ENCODE results near the gene STXBP6.
"Not testable (repeated sequence)": the region's sequence is repeated elsewhere in the genome, so short reads cannot be mapped to it uniquely, and the experiment has no call there.

Gene STXBP6

DNA sequence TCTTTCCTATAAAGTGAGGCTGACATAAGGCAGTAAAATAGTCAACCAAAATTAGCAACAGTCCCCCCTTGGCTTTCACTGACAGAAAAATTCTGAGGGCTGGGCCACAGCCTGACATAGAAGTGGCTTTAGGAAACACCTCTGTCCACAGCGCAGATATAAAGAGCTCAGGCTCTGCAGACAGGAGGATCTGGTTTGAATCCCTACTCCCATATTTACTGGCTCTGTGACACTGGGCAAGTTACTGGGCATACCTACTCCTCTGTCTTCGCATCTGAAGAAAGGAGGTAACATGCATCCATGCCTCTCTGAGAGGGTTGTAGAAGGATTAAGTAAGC lies 95.3 kb downstream of the STXBP6 start:
- DNase-seq (ENCODE audit: low read depth), result no peak

DNA sequence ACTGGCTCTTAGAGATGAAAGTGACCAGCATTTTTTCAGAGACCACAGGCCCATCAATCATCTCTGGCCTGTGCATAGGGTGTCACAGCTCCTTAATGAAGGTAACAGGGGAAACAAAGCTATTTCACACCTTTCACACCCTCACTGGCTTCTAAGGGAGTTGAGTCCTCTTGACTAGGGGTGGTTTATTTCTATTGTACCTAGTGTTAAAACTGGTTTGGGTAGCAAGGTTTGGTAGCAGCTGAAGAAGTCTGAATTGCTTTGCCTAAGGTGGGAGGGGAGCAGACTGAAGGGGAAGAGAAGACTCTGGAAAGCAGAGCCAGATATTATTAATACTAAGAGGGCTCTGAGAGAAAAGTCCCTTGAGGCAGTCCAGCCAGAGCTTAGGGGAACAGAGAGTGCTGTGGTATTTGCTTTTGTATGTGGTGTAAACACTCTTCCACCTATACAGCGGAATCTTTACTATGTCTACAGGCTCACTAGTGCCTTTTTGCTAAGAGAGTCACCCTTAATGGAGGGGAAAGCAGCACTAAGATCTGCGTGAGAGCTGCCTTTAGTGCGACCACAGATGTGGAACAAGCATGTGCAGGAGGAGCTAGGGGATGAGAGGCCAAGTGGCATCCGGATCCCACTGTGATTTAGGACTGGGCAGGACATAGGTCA lies 95.8 kb downstream of the STXBP6 start:
- DNase-seq (ENCODE audit: low read depth), result no peak

DNA sequence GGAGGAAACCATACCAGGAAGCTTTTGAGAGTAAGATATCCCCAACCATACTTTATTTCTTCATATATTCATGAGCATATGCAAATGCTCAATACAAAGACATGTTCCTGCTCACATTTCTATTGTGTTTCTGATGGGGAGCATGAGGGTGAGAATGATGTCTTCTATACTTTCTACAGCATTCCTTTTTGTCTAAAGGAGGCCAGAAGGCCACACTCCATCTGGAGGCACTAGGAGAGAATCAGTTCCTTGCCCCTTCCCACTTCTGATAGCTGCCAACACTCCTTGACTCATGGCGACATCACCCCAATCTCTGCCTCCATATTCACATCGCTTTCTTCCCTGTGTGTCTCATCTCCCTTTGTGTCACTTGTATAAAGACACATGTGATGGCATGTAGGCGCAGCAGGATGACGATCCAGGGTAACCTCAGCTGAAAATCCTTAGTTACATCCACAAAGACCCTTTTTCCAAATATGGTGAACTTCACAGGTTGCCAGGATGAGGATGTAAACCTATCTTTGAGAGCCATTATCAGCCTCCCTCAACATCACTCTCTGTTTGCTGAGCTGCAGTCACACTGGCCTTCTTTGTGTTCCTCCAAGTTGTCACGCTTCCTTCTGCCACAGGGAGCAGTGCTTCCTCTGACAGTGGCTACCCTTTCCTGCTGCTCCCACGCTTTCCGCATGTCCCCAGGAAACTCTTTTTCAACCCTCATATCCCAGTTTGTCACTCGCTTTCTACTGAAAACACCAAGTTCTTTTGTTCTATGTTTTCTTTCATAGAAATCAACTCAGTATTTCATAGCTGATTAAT lies 96.9 kb downstream of the STXBP6 start:
- DNase-seq (ENCODE audit: low read depth), result no peak

DNA sequence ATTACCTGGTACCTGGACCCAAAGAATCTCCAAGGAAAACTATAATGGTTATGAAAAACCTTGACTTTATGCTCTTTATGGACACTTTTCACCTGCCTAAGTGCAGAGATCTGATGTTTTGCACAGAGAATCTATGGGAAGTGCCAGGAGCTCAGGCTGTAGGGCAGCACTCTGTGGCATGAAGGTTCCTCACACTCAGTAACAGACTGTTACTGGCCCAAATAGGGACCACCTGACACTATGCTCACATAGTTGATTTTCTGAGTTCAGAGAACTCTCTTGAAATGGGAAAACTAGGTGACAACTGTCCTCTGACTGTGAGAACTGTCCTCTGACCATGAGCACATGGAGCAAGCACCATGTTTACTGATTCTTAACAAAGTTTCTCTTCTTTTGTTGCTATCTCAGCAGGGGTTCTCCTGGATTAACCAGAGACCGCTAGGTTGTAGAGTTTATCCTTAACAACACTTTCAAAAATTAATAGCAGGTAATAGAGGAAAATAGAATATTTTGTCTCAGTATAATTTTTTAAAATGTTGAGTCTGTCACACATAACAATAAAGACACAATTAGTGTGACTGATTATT lies 101.6 kb downstream of the STXBP6 start:
- no peak for DNase-seq (ENCODE audit: low read depth)

DNA sequence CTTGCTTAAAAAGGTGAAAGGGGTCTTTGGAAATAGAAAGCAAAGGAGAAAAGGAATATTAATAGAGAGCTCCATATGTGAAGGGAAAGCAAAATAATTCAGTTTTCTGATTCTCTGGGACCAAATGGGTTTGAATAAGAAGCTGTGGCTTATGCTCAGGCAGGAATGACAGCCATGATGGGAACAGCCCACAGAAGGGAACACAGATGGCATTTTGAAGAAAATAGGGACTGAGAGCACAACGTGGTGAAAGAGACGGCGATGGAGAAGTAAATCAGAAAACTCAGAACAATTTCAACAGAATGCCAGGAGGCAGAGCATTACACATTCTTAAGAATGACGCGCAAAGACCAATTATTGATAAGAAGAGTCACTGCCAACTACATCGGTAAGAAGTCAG lies 102.8 kb downstream of the STXBP6 start:
- no peak for DNase-seq (ENCODE audit: low read depth)

DNA sequence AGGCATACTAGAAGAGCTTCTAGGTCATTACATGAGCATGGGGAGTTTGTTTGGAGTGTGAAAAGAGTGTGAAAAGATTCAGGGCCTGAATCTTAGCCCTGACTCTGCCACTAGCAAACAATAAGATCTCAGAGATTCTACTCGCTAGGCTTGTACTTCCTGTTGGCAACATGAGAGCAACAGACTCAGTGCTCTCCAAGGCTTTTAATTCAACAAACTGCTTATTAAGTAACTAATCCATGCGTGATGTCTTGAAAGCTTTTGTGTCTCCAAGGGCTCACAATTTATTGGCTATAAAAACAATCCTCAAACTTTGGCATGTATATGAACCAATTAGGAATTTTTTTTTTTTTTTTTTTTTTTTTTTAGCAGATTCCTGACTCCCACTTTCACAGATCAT lies 105.1 kb downstream of the STXBP6 start:
- no peak for DNase-seq (ENCODE audit: low read depth)

DNA sequence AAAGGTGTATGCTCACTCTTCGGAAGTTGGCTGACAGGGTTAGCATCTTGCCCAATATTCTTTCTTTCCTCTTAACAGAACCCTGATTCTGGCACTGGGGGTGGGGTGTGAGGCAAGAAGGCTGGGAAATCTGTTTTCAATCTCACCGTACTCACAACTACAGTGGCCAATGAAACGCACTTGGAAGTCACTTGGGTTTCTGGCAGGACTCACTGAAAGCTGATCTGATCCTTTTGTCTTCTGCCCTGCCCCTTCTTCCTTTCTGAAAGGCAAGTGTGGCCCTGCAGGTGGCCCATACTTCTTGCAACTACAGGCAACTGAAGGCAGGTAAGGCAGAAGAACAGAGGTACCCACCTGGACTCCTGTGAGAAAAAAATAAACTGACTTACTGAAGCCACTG lies 106.9 kb downstream of the STXBP6 start:
- DNase-seq (ENCODE audit: low read depth), result no peak

DNA sequence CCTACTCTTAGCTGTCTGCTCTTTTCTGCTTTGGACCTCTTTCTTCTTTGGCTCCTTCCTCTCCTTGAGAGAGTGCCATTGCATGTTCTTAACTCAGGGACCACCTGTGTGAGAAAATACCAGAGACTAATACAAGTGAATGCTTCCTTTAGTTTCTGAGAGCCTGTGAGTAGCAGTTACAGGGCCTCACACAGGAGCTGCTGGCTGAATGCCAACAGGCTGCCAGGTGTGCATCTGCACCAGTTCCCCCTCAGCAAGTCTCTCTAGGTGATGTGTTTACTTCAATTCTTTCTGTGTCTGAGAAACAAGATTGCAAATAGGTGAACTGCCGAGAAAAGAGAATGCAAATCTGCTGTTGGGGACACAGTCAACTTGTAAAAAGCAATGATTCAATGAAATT lies 108.2 kb downstream of the STXBP6 start:
- no peak for DNase-seq (ENCODE audit: low read depth)

DNA sequence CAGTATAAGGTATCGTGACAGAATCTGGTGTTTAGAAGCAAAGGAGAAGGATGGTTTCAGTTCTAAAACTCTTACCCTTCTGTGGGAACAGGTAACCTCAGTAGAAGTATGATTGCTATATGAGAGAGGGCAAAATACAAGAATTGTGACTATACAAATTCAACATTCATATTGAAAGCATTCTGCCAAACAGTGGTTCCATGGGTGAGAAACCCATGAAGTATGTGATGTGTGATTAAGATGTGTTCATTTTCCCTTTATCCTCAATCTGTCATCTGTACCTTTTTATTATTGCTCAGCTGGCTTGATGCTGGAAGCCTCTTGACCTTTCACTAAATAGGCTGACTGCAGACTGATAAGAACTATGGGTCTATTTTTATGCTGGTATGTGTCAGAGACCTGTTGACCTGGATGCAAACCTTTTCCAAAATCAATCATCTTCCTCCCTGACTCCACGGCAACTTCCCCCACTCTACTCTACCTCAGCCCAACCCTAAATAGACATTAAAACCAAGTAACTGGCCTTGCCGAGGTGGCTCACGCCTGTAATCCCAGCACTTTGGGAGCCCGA lies 109.6 kb downstream of the STXBP6 start:
- no peak for DNase-seq (ENCODE audit: low read depth)

DNA sequence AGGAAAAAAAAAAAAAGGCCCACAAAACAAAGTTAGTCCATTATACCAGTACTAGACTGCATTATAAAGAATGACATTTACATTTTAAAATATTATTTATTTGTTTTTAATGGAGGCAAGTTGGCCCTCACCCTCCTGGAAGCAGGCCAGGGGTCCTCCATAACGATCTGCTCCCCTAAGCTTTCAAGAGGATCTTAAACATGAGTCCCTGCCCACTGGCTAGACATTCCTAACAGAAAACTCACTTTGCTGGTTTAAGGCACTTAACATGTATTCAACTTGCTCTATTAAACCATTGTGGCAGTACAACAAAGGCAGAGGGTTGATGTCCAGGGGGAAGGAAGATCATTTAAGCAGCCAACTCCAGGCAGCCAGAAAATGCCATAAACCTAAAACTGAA lies 111.4 kb downstream of the STXBP6 start:
- DNase-seq (ENCODE audit: low read depth), result no peak

DNA sequence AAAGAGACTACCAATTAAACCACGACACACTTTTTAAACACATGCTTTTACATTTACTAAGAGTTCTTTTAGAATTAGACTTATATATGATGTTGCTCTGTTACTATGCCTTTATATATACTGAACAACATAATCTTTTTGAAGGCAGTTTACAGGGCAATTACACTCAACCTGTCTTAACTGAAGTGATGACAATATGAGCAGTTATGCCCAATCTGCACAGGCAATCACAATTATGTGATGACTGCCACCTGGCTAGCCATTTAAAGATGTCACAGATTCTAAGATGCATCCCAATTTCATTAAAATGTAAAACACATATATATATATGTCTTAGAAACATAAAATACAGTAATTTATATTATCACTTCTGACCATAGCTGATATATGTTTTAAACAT lies 112.6 kb downstream of the STXBP6 start:
- no peak for DNase-seq (ENCODE audit: low read depth)

DNA sequence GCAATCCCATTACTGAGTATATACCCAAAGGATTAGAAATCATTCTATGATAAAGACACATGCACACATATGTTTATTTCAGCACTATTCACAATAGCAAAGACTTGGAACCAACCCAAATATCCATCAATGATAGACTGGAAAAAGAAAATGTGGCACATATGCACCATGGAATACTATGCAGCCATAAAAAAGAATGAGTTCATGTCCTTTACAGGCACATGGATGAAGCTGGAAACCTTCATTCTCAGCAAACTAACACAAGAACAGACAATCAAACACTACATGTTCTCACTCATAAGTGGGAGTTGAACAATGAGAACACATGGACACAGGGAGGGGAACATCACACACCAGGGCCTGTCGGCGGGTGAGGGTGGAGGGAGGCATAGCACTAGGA lies 113.2 kb downstream of the STXBP6 start:
- not testable (repeated sequence) for DNase-seq (ENCODE audit: low read depth)

DNA sequence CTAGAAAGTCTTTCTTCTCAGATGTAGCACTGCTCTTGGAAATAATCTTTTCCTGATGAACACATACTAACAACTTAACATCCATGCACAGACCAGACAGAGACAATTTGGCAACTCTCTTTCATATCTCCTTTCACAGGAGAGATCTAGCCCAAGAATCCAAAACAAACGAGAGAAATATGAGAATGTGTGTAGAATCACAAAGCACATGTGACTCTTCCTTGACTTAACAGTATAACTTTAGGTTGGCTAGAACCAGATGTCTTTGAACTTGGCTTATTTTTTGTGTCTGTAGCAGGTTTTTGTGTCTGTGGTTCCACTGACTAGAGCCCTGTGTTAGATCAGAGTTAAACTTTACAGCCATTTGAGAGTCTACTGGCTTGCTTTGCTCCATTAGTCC lies 114.2 kb downstream of the STXBP6 start:
- no peak for DNase-seq (ENCODE audit: low read depth)

DNA sequence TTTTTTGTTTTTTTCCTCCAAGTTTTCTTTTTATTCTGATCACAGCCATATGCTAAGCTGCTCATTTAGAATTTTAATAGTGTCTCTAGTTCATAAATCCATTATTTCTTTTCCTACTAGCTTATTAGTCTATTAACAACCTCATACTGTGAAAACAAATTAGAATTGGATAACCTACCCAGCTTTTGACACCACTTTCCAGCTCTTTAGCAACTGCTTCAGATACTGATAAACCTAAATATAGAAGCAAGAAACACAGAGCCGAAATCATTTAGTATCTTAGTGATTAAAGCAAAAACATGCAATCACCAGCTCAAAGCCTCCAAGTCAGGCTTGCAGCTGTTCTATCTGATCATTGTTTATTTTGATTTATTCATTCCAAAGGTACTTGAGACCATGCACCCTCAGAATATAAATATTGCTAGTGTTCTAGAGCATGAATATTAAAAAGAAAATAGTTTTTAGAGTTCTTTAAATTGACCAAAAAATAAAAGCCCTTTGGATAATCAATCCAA lies 121.5 kb downstream of the STXBP6 start:
- no peak for DNase-seq (ENCODE audit: low read depth)

DNA sequence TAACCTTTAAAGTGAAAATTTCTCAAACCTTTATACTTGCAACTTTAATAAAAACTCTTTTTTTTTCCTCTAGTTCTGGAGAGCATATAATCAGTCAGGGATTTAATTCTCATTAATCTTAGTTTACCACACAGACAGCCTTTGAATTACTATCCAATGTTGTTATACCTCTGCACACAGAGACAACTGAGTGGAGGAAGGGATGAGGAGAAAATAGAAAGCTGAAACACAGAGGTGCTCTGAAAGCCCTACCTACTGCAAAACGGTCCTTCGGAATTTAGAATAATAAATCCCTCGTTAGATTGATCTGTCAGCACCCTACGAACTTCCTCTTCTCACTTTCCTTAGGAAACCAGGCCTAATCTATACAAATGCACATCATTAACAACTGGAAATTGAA lies 122.1 kb downstream of the STXBP6 start:
- DNase-seq (ENCODE audit: low read depth), result no peak

DNA sequence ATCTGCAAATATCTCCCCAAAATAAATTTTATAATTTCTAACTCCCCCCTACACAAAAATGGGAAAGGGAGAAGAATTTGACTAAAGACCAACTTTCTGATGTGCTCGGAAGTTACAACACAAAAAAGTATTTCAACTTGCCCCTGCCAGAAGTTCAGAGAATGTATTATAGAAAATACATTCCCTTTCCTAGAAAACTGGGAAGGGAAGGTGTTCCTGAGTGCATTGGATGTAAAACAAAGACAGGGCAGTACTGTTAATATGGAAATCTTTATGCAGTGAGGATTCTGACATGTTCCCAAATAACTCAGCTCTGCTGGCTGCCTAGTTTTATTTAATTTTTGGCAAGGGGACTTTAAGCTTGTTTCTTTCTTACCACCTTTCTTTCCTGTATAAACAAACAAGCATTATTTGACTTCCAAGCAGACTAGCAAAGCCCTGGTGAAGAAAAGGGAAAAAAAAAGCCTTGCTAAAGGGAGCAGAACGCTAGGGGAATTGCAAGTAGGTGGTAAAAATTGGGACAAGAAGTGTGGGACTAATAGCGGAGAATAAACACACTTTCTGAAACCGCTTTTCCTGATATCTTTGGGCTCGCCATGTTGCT lies 124.1 kb downstream of the STXBP6 start:
- no peak for DNase-seq (ENCODE audit: low read depth)

DNA sequence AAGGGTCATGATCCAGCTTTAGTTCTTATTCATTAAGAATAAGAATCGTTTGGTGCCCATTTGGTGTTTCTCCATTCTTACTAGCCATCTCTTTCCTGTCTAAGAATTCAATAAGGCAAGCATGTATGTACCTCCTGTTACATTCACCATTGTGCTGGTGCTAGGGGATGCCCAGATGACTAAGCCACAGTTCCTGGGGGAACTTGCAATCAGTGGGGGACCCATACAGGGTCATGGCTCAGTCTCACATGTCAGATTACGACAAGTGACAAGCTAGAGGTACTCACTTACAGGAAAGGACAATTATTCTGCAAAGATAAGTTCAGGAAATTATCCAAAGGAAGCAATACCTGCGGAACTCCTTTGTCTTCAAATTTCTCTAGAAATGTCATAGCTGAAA lies 125.4 kb downstream of the STXBP6 start:
- no peak for DNase-seq (ENCODE audit: low read depth)

DNA sequence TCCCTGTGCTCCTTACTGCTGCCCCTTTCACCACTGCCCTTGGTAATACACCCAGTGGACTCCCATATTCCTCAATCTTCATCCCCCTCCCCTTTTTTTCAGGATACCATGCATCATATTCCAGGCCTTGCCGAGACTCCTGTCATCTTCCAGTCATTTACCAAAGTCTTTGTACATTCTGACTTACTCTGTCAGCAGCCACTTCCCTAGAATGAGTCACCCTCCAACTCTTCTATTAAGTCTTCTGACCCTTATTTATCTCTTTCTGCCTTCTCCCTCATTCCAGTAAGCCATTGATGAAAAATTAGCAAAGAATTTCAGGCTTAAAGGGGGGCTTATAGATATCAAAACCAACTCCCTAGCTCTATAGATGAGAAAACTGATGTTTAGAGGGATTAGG lies 128.0 kb downstream of the STXBP6 start:
- no peak for DNase-seq (ENCODE audit: low read depth)

DNA sequence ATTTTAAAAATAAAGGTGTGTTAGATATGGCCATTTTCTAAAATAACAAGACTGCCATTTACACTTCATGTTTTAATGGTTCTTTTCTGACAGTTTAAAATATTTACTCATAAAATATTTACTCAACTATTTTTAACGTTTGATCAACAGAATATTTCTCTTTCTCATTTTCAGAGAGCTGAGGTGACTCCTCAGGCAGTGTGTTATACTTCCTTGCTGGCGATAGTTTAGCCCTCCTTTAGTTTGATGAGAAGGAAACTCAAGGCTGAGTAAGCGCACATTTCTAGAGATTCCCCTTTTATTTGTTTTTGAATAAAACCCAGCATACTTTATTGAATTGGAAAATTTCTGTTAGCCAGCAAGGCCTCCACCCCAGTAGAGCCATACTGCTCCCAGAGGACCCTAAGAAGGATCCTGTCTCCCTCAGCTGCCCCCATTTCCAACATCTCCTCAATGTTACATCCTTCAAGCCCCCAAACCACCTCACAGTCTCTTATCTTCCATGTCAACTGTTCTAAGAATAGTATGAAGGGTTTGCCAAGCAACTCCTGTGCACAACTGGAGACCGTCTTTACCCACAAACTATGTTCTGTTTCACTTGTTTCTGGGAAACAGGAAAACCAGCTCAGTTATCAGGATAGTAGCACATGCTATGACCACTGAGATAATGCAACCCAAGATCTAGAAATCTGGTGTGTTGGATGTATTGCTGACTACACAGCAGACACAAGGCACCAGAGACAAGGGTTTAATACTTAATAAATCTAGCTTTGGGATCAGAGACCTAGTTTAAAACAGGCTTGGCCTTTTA lies 129.5 kb downstream of the STXBP6 start:
- no peak for DNase-seq (ENCODE audit: low read depth)

DNA sequence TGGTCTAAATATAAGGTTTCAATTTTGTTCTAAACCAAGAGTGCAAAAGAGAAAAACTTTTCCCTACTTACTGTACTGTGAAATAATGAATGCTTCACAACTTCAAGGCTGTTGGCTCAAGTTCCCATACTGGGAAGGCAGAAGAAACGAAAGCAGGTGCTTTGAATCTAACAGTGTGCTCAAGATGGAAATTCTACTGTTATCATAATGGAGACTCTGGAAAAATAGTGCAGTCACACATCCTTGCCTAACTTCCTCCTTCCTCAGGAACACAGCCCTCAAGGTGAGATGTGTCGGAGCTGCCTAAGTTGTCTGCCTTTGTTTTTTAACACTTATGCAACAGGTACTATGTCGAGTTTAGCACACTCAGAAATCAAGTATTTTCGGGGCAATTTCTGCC lies 131.1 kb downstream of the STXBP6 start:
- no peak for DNase-seq (ENCODE audit: low read depth)

DNA sequence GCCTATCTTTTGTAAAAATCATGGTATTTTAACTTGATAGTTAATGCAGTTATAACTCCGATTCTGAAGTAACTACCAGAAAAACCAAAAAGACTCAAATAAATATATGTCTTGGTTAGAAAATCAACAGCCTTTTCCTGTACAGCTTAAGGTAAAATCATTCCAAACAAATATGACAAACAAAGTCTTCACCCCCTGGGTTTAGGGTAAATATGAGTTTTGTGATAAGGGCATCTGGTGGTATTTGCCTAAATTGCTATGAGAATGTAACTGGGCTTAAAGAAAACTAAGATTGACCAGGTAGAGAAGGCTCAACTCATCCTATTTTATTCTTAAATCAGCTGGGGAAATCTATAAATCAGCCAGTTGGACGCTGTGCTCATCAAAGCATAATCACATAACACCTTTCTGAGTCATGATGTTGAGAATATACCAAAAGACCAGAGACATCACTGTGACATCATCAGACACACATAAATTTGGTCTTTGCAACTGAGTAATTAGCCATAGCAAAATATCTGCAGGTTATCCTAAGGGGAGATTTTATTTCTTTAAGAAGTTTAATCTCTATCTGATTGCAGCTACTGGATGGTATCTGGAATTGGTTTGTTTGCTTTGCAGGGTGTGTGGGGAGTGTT lies 133.9 kb downstream of the STXBP6 start:
- no peak for DNase-seq (ENCODE audit: low read depth)

Measured in T follicular helper cell (primary cell).